Measurements from ENCODE around the gene RALB.
"Not testable (repeated sequence)": the region's sequence is repeated elsewhere in the genome, so short reads cannot be mapped to it uniquely, and the experiment has no call there.

RALB gene

DNA sequence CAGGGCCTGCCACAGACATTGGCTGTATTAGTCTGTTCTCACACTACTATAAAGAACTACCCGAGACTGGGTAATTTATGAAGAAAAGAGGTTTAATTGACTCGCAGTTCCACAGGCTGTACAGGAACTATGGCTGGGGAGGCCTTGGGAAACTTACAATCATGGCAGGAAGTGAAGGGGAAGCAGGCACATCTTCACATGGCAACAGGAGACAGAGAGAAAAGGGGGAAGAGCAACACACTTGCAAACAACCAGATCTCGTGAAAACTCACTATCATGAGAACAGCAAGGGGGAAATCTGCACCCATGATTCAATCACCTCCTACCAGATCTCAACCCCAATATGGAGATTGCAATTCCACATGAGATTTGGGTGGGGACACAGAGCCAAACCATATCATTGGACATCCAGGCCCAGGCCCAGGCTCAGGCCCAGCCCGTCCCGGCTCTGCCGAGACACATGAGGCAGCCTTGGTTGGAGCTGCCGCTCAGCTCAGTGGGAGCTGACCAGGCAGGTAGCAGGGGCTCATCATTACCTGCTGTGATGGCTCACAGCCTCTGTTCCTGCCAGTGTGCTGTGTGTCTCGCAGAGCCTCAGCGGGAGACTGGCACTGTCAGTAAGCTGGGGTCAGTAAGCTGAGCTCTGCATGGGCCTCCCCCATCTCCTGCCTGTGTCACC is 8.6 kb upstream of the RALB start:
- DNase-seq = no peak

DNA sequence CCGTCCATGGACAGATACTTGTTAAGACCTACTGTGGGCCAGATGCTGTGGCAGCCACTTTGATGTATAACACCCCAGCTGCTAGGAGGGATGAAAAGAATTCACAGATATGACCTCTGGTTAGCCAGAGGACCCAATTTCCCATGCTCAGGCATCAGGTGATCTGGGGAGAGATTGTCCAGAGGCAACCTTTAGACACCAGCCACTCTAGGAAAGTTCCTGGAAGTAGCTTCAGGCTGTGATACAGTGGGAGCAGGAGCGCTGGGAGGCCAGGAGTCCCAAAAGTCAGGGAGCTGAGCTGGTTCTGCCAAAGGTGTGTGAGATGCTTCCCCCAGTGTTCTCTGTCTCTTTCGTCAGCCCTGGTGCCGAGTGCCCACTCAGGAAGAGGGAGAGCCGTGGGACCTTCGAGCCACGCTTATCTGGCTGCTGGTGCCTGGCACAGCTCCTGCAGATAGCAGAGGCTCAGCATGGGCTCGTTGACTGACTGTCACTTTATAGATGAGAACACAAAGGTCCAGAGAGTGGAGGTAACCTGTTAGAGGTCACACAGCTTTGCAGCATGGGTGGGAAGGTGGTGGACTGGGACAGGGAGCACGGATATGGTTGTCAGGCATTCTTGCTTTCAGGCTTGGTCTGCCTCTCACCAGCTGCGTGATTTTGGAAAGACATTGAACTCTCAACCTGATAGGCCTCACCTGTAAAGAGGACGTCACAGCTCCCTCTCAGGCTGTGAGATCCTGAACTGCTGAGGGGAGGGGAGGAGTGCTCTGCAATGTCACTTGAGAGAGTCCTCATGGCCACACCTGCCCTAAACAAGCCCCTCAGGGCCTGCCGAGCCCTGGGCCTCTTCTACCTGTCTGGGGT is 7.8 kb upstream of the RALB start:
- DNase-seq = no peak

DNA sequence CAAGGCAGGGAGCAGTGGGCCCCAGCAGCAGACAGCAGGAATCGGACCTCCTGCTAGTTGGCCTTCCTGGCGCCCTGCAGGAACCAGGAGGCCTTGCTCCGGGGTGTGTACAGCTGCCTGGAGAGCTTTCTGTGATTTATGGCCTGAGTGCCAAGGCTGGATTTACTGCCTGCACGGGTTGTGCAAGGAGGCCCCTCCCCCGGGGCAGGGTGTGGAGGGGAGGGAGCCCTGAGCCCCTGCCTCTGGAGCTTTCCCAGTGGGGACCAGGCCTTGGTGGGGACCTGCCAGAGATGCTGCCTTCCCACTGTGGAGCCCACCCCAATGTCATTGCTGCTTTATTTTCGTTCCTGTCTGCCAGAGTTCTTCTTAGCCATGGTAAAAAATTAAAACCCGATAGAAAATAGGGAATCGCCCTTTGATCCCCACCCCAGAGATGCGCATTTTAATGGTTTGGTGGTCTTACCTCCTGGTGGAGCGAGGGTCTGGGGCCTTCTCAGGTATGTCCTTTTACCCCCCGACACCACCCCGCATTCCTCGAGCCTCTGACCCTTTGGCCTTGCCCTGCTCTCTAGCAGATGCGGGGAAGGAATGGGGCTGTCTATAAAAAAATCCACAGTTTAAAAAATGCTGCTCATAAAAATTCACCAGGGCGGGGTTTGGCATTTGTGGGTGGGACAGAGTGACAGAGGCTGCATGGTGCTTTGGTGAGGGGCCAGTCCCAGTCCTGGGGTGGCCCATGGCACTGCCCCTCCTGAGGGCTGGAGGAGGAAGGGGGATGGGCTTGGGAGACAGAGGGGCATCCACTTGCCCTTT is 6.9 kb upstream of the RALB start:
- DNase-seq = no peak

DNA sequence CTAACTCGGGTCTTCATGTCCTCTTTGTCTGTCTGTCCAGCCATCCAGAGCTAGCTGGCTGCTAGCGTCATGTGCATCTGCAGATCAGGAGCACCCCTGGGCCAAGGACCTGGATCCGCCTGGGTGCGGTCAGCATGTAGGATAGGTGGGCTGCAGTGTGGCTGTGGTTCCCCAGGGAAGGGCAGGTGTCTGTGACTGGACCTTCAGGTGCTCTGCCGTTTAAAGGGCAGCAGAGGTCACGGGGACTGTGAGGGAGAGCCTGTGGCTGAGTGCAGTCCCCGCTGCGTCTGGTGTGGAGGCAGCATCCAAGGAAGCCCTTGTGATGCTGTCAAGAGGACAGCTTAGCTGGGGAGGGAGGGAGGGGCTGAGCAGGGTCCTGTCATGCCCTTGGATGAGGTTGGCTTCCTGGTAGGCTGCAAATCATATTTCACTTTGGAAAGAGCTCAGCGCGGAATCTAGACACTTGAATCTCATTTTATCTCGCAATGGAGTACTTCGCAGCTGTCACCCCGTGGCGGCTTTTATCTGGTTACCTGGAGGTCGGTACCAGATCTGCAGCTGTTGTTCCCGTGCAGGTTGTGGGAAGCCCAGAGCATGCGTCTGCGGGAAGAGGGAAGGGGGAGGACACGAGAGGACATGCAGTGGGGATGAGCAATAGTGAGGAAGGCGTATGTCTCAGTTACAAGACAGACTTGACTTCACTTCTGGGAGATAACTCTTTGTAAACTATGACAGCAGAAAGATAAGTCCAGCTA is 5.9 kb upstream of the RALB start:
- DNase-seq = no peak

DNA sequence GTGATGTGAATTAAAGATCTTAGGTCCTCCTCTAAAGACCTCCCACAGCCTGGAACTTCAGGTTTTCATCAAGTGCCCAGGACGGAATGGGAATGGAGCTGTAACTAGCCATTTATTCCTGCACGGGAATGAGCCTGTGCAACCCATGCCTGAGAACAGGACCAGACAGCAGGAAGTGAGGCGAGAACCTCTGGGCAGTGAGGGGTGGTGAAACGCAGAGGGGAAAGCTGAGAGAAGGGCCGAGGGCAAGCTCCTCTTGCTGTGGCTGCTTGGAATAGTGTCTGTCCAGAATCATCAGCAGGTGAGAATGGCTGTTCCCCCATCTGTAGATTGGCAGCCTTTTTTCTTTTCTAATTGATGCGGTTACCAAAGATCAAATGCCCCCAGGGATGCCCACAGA is 4.8 kb upstream of the RALB start:
- DNase-seq = no peak

DNA sequence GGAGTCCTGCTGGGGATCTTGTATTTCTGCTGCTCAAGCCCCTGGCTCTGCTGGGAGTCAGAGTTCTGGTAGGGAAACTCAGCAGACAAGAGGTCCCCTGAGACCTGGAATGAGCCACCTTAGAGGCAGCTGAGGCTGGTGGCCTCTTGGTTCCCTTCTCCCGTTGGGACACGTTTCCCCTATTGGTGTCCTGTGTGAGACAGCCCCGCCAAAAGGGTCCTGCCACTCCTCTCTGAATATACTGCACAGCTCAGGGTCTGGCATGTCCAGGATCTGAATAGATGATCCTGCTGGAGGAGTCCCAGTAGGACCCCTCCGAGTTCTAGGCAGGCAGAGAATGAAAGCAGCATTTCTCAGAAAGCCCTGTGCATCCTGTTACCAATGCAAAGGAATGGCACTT is 2.0 kb upstream of the RALB start:
- DNase-seq = no peak

DNA sequence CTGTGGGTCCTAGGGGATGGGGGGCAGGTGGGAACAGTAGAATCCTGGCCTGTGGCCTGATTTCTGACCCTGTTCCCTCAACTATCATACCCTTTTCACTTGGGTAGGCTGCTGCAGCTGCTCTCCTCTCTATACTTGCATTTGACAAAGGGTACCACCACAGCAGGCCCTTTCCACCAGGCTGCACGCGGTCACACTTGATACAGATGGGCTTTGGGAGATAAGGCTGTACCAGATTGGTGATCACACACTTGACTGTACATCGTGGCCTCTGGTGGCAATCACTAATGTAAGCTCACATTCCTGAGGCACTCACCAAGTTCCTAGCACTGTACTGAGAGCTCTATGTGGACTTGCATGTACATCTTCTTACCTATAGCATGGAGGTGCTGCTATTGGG is 1.6 kb upstream of the RALB start:
- DNase-seq = no peak

DNA sequence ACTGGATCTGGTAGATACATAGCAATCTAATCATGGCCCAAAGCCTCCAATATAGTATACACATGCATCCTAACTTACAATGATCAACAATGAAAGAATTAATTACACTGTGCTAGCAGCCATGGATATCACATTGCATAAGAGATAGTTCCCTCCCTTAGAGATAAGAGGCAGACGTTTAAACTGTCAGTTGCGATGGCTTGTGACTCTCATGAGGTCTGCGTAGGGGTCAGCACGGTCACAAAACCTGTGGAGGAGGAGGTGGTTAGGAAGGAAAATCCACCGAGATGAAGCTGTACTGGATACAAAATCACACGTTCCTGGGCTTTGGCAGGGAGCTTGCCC is 800 bp upstream of the RALB start:
- no peak for DNase-seq

DNA sequence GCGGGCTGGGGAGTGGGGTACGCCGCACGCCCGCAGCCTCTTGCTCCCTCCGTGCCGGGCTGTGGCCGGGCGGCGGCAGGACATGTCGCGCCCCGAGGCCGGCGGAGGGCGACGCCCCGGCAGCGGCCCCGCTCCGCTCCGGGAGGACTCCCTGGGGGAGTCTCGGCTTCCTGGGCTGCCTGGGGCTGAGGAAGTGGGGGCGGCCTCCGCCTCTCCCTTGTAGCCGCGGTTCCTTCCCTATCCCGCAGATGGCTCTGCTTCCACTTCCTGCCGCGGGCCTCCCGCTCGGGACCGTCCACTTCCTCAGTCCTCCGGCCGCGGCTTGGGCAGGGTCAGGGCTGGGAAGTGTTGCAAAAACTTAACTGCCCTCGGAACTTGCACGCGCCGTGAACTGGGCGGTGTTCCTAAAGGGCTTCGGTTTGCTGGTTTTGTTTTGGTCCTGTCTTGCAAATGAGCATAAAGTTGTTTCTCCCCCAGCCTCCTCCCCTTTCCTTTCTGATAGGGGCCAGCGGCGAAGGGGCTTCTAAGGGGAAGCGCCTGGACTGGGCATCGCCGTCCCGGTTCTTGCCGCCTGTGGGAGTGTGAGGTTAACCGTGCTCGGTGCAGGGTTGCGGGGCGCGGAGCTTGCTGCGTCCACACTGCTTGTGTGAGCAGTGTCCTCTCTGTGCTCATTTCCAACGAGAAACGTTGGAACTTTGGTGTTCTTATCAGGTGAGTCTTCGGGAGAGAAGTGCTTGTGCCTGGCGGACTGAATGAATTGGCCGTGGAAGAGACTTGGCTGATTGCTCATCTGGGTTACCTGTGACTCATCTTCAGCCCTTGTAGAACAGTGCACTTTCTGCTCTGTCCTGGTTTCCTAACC is 600 bp downstream of the RALB start:
- DNase-seq = peak; percentile 15

DNA sequence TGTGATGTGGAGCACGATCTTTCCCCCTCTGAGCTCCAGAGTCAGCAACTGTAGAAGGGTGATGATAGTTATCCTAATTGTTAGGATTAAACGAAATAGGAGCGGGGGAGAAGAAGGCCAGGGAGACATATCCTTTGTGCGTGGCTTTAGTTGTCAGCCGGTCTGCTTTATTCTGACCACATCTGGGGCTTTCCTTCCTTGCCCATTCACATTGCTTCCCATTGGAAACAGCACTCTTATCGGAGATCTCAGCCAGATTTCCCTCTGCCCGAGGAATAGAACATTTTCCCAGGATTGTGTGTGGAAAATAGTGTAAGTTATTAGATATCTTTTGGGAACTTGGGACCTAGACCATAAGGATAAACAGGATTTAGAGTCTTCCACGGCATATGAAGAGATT is 1.5 kb downstream of the RALB start:
- no peak for DNase-seq

DNA sequence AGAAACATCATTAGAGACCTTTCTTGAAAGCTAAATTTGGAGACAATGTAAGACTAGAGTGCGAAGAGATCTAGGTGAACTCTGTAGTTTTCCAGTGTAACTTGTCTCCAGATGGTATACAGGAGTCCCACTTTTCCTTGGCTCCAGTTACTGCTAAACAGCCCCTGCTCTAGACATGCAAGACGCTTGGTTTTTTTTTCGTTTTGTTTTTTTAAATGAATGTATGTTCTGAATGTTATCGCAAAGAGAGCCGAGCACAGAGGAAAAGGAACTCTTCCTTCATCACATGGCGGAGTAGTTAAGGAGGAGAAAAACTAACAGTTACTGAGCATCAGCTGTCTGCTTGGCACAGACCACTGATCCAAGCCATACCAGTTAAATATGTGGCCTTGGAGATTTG is 2.4 kb downstream of the RALB start:
- DNase-seq = no peak

DNA sequence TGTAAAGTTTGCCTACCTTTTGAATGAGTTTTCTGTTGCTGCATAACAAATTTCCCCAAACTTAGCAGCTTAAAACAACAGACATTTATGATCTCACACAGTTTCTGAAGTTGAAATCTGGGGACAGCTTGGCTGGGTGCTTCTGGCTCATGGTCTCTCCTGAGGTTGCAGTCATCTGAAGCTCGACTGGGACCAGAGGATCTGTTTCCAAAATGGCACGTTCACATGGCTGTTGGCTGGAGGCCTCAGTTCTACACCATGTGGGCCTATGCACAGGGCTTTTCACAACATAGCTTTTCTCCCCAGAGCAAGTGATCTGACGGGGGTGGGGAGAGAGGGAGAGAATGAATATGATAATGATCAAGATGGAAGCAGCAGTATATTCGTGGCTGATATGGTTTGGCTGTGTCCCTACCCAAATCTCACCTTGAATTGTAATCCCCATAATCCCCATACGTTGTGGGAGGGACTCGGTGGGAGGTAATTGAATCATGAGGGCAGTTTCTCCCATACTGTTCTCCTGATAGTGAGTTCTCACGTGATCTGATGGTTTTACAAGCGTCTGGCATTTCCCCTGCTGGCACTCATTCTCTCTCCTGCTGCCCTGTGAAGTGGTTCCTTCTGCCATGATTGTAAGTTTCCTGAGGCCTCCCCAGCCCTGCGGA is 3.5 kb downstream of the RALB start:
- no peak for DNase-seq

DNA sequence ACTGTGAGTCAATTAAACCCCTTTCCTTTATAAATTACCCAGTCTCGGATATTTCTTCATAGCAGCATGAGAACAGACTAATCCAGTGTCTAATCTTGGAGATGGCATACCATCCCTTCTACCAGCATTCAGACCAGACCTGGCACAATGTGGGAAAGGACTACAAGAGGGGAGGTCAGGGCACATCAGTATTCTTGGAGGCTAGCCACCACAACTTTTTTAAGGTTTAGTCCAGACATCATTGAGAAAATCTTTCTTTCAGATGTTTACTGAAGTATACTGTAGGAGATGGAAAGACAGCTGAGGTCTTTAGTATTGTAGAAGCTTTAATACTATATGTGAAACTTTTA is 4.0 kb downstream of the RALB start:
- no peak for DNase-seq

DNA sequence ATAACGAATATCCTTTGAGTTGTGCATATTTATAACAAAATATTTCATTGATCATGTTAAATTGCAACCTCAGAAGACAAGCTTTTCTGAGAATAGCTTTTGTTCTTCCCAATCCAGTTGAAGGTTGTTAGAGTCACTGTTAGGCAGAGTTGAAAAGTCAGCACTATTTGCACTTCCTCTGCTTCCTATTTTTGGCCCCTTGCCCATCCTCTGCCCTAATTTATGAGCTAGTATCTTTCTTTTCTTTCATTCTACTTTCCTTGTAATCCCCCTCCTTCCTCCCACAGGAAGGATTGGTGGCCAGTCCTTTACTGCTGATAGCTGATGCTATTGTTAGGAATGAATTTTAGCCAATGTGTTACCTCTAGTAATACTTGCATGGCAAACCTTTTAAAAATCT is 4.9 kb downstream of the RALB start:
- no peak for DNase-seq

DNA sequence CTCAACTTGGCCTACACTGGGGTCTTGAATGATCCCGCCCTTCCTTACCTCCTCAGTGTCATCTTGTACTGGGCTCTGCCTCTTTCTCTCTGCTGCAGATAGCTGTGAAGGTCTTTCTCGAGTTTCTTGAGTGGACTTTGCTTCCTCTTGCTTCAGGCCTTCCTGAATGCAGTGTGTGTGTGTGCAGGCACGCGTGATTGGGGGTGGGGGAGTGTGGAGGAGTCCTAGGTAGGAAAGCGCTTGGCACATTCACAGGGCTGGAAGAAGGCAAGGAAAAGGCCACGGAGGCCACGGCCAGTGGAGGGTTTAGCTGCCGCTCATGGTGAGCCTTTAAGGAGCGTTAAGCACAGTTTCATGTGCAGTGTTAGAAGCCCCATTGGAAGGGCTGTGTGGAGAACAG is 5.5 kb downstream of the RALB start:
- DNase-seq = no peak

DNA sequence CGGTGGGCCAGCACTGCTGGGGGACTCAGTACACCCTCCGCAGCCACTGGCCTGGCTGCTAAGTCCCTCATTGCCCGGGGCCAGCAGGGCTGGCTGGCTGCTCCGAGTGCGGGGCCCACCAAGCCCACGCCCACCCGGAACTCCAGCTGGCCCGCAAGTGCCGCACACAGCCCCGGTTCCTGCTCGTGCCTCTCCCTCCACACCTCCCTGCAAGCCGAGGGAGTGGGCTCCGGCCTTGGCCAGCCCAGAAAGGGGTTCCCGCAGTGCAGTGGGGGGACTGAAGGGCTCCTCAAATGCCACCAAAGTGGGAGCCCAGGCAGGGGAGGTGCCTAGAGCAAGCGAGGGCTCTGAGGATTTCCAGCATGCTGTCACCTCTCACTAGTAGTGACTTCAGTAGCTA is 7.3 kb downstream of the RALB start:
- not testable (repeated sequence) for DNase-seq

DNA sequence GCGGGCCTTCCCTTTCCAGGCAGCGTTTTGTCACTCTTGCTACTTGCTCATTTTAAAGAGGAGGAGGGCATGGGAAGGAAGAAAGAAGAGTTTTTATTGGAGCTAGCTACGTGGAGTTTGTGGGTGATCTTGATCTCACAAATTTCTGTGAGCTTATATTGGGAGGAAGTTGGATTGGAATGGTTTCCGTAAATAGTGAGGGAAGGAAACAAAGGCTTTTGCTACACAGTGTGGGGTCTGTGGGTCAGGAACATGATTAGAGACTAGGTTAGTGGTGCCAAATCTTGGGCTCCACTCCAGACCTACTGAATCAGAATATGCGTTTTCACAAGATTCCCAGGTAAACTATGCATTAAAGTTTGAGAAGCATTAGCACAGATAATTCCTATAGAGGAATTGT is 8.1 kb downstream of the RALB start:
- no peak for DNase-seq

DNA sequence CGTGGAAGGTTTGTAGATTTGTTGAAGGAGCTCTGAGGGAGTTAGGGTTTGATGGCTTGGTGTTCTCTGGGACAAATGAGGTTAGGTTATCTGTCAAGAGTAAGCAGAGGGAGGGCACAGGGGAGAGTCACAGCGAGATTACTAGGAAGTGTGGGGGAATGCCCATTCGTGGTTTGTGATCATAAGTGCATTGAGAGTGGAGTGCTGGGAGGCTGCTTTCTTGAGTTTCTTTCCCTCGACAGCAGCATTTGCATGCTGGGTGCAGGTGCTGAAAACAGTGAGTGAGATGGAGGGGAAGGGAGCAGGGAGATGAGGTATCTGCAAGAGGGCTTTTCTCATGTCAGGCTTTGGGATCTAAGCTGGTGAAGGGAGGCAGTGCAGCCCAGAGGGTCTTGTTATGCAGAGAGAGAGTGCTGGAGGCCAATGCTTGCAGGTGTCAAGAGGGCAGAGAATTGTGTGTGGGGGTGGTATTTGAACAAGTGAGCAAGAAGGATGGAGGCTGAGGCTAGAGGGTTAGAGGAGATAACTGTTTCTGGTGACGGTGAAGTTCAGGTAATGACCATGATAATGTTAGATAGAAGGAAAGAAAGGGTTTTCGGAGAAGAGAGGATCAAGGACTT is 8.8 kb downstream of the RALB start:
- DNase-seq = no peak

DNA sequence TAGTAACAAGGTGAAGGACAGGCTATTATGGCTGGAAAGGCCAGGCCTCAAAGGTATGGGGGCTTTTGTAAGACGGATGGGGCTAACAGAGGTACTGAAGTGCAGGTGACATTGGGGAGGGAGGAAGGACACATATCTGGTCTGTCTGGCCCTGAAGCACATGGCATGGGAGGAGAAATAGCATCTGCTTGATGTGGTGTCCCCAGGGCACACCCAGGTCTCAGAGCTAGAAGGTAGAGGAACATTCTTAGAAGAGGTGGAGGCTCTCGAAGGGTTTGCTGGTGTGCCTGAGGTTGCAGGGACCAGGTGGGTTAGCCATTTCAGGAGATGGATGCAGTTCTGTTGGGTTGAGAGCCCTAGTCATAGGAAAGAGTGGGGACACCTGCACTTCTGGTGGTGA is 9.5 kb downstream of the RALB start:
- no peak for DNase-seq

DNA sequence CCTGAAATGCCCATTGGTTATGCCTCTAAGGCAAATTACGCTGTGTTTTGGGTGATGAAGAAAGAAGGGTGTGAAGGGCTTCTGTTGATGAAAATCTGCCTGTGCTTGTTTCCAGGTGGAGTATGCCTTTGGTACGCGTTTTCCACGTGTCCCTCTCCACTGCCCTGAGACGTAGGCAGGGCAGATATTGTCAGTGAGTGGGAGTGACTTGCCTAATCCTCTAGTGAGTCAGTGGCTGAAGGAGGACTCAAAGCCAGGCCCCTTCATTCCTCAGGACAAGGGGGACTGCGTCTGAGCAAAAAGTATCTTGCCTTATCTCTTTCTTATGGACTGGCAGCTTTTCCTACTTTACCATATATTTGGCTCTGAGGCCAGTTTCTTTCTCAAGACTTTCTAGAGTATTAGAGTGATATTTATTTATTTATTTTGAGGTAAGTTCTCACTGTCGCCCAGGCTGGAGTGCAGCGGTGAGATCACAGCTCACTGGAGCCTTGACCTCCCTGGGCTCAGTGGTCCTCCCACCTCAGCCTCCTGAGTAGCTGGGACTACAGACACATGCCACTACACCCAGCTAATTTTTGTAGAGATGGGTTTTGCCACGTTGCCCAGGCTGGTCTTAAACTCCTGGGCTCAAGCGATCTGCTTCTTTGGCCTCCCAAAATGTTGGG is 10.2 kb downstream of the RALB start:
- no peak for DNase-seq

DNA sequence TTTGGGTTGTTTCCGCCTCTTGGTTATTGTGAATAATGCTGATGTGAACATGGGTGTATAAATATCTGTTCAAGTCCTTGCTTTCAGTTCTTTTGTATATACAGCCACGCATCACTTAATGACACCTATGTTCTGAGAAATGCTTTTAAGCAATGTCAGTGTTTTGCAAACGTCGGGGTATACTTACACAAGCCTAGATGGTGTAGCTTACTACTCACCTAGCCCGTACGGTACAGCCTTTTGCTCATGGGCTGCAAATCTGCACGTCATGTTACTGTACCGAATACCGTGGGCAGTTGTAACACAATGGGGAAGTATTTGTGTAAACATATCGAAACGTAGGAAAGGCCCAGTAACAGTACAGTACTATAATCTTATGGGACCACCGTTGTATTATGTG is 12.4 kb downstream of the RALB start:
- DNase-seq = no peak
